Prostate gland (tissue), 2 donors: ENCODE data around the gene CEBPE. TPM values are rescaled to one million over a fixed set of nuclear protein-coding genes. Genes with fewer than 3 reads are reported as not detected.

Experiments used
- DNase-seq: peaks from one replicate; pipeline ENCODE4 v3.0.0-alpha.2; 2019; ENCODE audit warnings: low spot score
- H3K27ac ChIP-seq, 2 donors: fragments of 200-600 bp; sonication (generic); 2 replicates each; pipeline ENCODE4 v1.5.1; 2017 to 2019
- H3K27me3 ChIP-seq: fragments of 200-600 bp; sonication (generic); replicated peaks from 2 replicates; pipeline ENCODE4 v1.5.1; 2019; ENCODE audit not compliant: insufficient read depth
- H3K36me3 ChIP-seq, 2 donors: fragments of 200-600 bp; sonication (generic); 1 replicate in 1 of 2; 2 replicates in 1 of 2; pipeline versions ENCODE4 v1.5.1 to v1.8.1; 2017 to 2019
- H3K4me1 ChIP-seq: fragments of 200-600 bp; sonication (generic); replicated peaks from 2 replicates; pipeline ENCODE4 v1.5.1; 2019
- H3K4me3 ChIP-seq, 2 donors: fragments of 200-600 bp; sonication (generic); 2 replicates each; pipeline ENCODE4 v1.5.1; 2017 to 2019
- H3K9me3 ChIP-seq: fragments of 200-600 bp; sonication (generic); 2 replicates; pipeline ENCODE4 v1.5.1; 2017
- POLR2A ChIP-seq: fragments of 450-650 bp; IDR thresholded peaks from one replicate; pipeline ENCODE4 v1.6.1; 2016; ENCODE audit warnings: antibody characterized with exemption, mild to moderate bottlenecking
- POLR2AphosphoS5 ChIP-seq: sonication (generic); formaldehyde crosslinking; IDR thresholded peaks from one replicate; pipeline ENCODE4 v1.6.1; 2017; ENCODE audit warnings: antibody characterized with exemption
- WGBS: methylation state at CpG from one replicate; pipeline ENCODE4 v1.1.5; 2018; 5-methylcytosine and 5-hydroxymethylcytosine counted together
- intact Hi-C: fragments of 100-400 bp; cut with DNase I; formaldehyde crosslinking; loops from one replicate; pipeline ENCODE4 v1.14.2; 2022
- total RNA-seq, 2 donors: library from RNA; depleted of rRNA; stranded (reverse); fragments of >200 nt; gene quantifications; one replicate each; pipeline ENCODE4 v1.1.0, GENCODE V29; 2016
- TF ChIP-seq, protein P1 (sequence below), 4 experiments: fragments of 200-600 bp in 2 of 4; fragments of 450-650 bp in 2 of 4; sonication (generic) in 2 of 4; IDR thresholded peaks; 1 replicate in 3 of 4; 2 replicates in 1 of 4; pipeline ENCODE4 v1.5.1; 2016 to 2019; ENCODE audit warnings: antibody characterized with exemption in 4 of 4, mild to moderate bottlenecking in 2 of 4, moderate library complexity in 2 of 4

CEBPE gene
- not detected for total RNA-seq

- H3K36me3 ChIP-seq, result no peaks in the 10 kb centered on the region
- H3K4me3 ChIP-seq, result no peak within 1 kb of the TSS
- no peaks in the 10 kb centered on the region for H3K4me1 ChIP-seq
- no peaks in the 10 kb centered on the region for H3K9me3 ChIP-seq
- H3K27ac ChIP-seq, result no peak within 1 kb of the TSS
- intact Hi-C loops, result no loop called here
- H3K27me3 ChIP-seq, result peaks cover 6% of the 10 kb centered on the region
- 83% methylated on average over 32 of the region's 32 CpGs for WGBS
- TF ChIP-seq POLR2A, result no peak
- TF ChIP-seq POLR2AphosphoS5, result no peak
- TF ChIP-seq, protein P1, sequence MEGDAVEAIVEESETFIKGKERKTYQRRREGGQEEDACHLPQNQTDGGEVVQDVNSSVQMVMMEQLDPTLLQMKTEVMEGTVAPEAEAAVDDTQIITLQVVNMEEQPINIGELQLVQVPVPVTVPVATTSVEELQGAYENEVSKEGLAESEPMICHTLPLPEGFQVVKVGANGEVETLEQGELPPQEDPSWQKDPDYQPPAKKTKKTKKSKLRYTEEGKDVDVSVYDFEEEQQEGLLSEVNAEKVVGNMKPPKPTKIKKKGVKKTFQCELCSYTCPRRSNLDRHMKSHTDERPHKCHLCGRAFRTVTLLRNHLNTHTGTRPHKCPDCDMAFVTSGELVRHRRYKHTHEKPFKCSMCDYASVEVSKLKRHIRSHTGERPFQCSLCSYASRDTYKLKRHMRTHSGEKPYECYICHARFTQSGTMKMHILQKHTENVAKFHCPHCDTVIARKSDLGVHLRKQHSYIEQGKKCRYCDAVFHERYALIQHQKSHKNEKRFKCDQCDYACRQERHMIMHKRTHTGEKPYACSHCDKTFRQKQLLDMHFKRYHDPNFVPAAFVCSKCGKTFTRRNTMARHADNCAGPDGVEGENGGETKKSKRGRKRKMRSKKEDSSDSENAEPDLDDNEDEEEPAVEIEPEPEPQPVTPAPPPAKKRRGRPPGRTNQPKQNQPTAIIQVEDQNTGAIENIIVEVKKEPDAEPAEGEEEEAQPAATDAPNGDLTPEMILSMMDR (IDR thresholded peaks at IDR 0.05), result no peak
- DNase-seq, result no peak
Observed at GRCh38 chr14:23118506-23119362, at the start of gene CEBPE. Gene CEBPE (minus strand): TSS chr14:23119255. CDS start chr14:23119091, 164 bp downstream.

GRCh38 chr14:23168246-23168645, 49.2 kb upstream of the CEBPE start:
- intact Hi-C loops, result no loop called here
- no peak overlapping the region for H3K4me3 ChIP-seq
- no peaks in the 10 kb centered on the region for H3K4me1 ChIP-seq
- peak; percentile 46 for TF ChIP-seq POLR2AphosphoS5
- TF ChIP-seq POLR2A, result no peak
- H3K9me3 ChIP-seq, result no peaks in the 10 kb centered on the region
- H3K27ac ChIP-seq, result peak overlapping the region; percentile 25 to 55
- no peak for DNase-seq
- WGBS, result 27% methylated on average over 2 of the region's 2 CpGs
- H3K27me3 ChIP-seq, result no peaks in the 10 kb centered on the region
- H3K36me3 ChIP-seq, result no peaks in the 10 kb centered on the region

DNA sequence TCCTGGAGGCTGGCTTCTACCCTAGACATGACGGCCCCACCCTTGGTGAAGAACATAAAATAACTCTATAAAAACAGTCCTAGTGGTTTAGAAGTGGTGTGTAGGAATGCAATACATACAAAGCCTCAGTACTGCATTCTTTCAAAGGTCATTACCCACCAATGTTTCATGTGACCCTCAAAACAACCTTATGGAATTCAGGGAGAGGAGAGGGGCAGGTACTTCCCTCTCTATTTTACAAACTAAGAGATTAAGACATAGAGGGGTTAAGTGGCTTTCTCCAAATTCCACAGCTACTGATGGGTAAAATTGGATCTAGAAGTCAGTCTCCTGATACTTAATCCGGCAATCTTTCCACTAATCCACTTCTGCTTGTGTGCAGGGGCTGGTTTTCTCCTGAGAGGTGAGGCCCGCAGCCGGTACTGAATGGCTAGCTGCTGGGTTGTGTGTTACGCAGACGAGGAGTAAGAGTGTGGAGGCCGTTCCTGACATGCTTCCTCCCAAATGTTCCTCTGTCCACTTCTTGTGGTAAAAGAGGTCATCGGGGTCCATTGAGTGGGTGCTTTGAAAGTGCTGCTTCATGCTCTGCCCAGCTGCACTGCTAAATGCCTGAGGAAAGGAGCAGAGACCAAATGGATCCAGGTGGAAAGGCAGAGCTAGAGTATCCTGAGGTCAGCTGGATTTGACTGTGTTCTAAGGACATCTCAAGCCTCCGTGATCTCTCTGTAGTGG, 48.2 kb upstream of the CEBPE start:
- intact Hi-C loops, result no loop called here
- TF ChIP-seq, protein P1 (IDR thresholded peaks at IDR 0.05), result no peak
- no peak for TF ChIP-seq POLR2A
- no peak for TF ChIP-seq POLR2AphosphoS5
- no peak for DNase-seq
- Histone ChIP-seq H3K4me3 (no peak overlapping the region), H3K27me3 (no peaks in the 10 kb centered on the region), H3K36me3 (no peaks in the 10 kb centered on the region), H3K27ac (peak overlapping the region in 1 of 2 donors; percentile 25), H3K4me1 (no peaks in the 10 kb centered on the region), H3K9me3 (no peaks in the 10 kb centered on the region)
- 78% methylated on average over 9 of the region's 9 CpGs for WGBS

DNA sequence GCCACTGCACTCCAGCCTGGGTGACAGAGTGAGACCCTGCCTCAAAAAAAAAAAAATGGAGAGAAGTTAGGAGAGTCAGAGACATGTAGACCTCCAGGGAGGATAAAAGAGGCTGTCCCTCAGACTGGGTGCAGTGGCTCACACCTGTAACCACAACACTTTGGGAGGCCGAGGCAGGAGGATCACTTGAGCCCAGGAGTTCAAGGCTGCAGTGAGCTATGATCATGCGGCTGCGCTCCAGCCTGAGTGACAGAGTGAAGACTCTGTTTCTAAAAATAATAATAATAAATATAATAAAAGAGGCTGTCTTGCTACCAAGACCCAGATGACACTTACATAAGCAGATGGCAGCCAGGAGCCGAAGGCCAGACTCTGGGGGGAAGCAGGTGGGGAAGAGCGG, 45.9 kb upstream of the CEBPE start:
- Histone ChIP-seq H3K4me1 (no peaks in the 10 kb centered on the region), H3K4me3 (no peak overlapping the region), H3K27me3 (no peaks in the 10 kb centered on the region), H3K9me3 (no peaks in the 10 kb centered on the region), H3K36me3 (no peaks in the 10 kb centered on the region), H3K27ac (no peak overlapping the region)
- intact Hi-C loops, result no loop called here
- TF ChIP-seq, protein P1 (IDR thresholded peaks at IDR 0.05), result no peak
- no peak for TF ChIP-seq POLR2A
- no peak for TF ChIP-seq POLR2AphosphoS5
- 96% methylated on average over 5 of the region's 5 CpGs for WGBS
- no peak for DNase-seq

GRCh38 chr14:23164250-23164649, 45.2 kb upstream of the CEBPE start:
- no peak overlapping the region for H3K4me3 ChIP-seq
- intact Hi-C loops, result no loop called here
- H3K27me3 ChIP-seq, result no peaks in the 10 kb centered on the region
- H3K36me3 ChIP-seq, result no peaks in the 10 kb centered on the region
- no peaks in the 10 kb centered on the region for H3K4me1 ChIP-seq
- DNase-seq, result no peak
- H3K27ac ChIP-seq, result no peak overlapping the region
- H3K9me3 ChIP-seq, result no peaks in the 10 kb centered on the region
- TF ChIP-seq, protein P1 (IDR thresholded peaks at IDR 0.05), result no peak
- no peak for TF ChIP-seq POLR2AphosphoS5
- TF ChIP-seq POLR2A, result no peak
- WGBS, result 65% methylated on average over 2 of the region's 2 CpGs
